HepG2 (cell line): ENCODE measurements around the gene NTMT1. TPM values are rescaled to one million over a fixed set of nuclear protein-coding genes. Genes with fewer than 3 reads are reported as not detected.

Experiments used
- LRRFIP1 ChIP-seq: sonication (generic); formaldehyde crosslinking; conservative IDR thresholded peaks from 2 replicates; pipeline ENCODE4 v1.4.0; 2020; ENCODE audit warnings: missing genetic modification reagents
- PCBP2 ChIP-seq: fragments of 200-400 bp; formaldehyde crosslinking; optimal IDR thresholded peaks from 2 replicates; pipeline ENCODE3; 2018; ENCODE audit warnings: low read length, low read depth; ENCODE audit not compliant: poor library complexity, severe bottlenecking
- STAT6 ChIP-seq: sonication (generic); formaldehyde crosslinking; IDR thresholded peaks from 2 replicates; pipeline ENCODE4 v1.4.0; 2020; ENCODE audit warnings: missing genetic modification reagents, mild to moderate bottlenecking, borderline replicate concordance
- ZBTB37 ChIP-seq: sonication (generic); formaldehyde crosslinking; IDR thresholded peaks from 2 replicates; pipeline ENCODE4 v1.4.0; 2020; ENCODE audit warnings: mild to moderate bottlenecking, missing genetic modification reagents
- ZHX2 ChIP-seq, 2 experiments: sonication (generic) in 1 of 2; formaldehyde crosslinking in 1 of 2; IDR thresholded peaks; 2 replicates each; pipeline versions ENCODE4 v1.6.1 to v1.9.0; 2014 to 2022; ENCODE audit warnings: antibody characterized with exemption in 1 of 2, borderline replicate concordance in 1 of 2, inconsistent platforms in 1 of 2, low read depth in 1 of 2, missing genetic modification reagents in 1 of 2
- ZNF30 ChIP-seq: sonication (generic); formaldehyde crosslinking; IDR thresholded peaks from 2 replicates; pipeline ENCODE4 v1.5.0; 2020; ENCODE audit warnings: mild to moderate bottlenecking, missing genetic modification reagents
- ZNF747 ChIP-seq: sonication (generic); formaldehyde crosslinking; IDR thresholded peaks from 2 replicates; pipeline ENCODE4 v1.8.1; 2023; ENCODE audit warnings: missing genetic modification reagents, mild to moderate bottlenecking, borderline replicate concordance
- ZNF781 ChIP-seq: sonication (generic); formaldehyde crosslinking; IDR thresholded peaks from 2 replicates; pipeline ENCODE4 v1.5.1; 2020; ENCODE audit warnings: borderline replicate concordance, mild to moderate bottlenecking, missing genetic modification reagents; ENCODE audit errors: not compliant biosample characterization
- polyA plus RNA-seq, 8 experiments: library from polyadenylated mRNA; depleted of rRNA in 3 of 8; stranded (reverse) in 7 of 8; unstranded in 1 of 8; fragments of >200 nt; fragmentation: Illumina TruSeq in 4 of 8; extraction: Trizol in 4 of 8; gene quantifications; 2 replicates each; pipeline versions ENCODE4 v1.2.1 to v1.2.3, GENCODE V29; 2011 to 2016; ENCODE audit warnings: low read depth in 4 of 8, missing spikeins in 1 of 8, mixed read lengths in 1 of 8; ENCODE audit not compliant: insufficient read depth in 1 of 8
- total RNA-seq, 5 experiments: library from RNA; depleted of rRNA; stranded (reverse); fragments of >200 nt; fragmentation: Illumina TruSeq; extraction: Trizol; gene quantifications; 2 replicates each; pipeline ENCODE4 v1.2.3, GENCODE V29; 2016; ENCODE audit warnings: low read depth in 1 of 5

The NTMT1 gene
- total and polyA plus RNA-seq, 2 of the 13 experiments (the other 11 are each of a cell fraction or from before 2014, with no cell fraction given): 49.1 to 53.8 TPM

GRCh38 chr9:129626079-129626624 lies at the start of gene NTMT1 (continued):
- TF ChIP-seq LRRFIP1 (CRISPR knock-in tag): no peak; the same call in 1 of the 2 replicates
- TF ChIP-seq ZNF747 (CRISPR knock-in tag): 0 out of 2 replicates have a peak, but pooled peaks have one; percentile 66
- TF ChIP-seq ZBTB37 (CRISPR knock-in tag): no peak; the same call in 1 of the 2 replicates
- TF ChIP-seq ZHX2 (IDR thresholded peaks at IDR 0.05; ENCODE audit: low read depth): peak; percentile 71
- TF ChIP-seq ZHX2 (CRISPR knock-in tag; IDR thresholded peaks at IDR 0.05; ENCODE audit: borderline replicate concordance): peak; percentile 82
- no peak for TF ChIP-seq STAT6 (CRISPR knock-in tag)
- no peak for TF ChIP-seq ZNF30 (CRISPR knock-in tag)
- no peak for TF ChIP-seq PCBP2
- TF ChIP-seq ZNF781: peak; percentile 93
